ENCODE results near the gene SH3BP1. TPM values are rescaled to one million over a fixed set of nuclear protein-coding genes. Genes with fewer than 3 reads are reported as not detected.
A peak's percentile ranks its signal among the peaks of the same experiment; 100 is the strongest.

Gene SH3BP1
- total and polyA plus RNA-seq, 2 of the 13 experiments (the other 11 are each of a cell fraction or from before 2014, with no cell fraction given) = 8.4 to 18.5 TPM

- TF ChIP-seq ZNF570 (CRISPR knock-in tag; IDR thresholded peaks at IDR 0.05; ENCODE audit: borderline replicate concordance) = no peak
- no peak for TF ChIP-seq ZNF512 (CRISPR knock-in tag; IDR thresholded peaks at IDR 0.05)
- peak; percentile 45; the same call in 1 of the 2 replicates for TF ChIP-seq NCOA2 (CRISPR knock-in tag; IDR thresholded peaks at IDR 0.05)
- TF ChIP-seq RBFOX2 (IDR thresholded peaks at IDR 0.05; ENCODE audit: low read depth, low read length) = peak; percentile 83
- no peak for TF ChIP-seq ATF1 (CRISPR knock-in tag; IDR thresholded peaks at IDR 0.05)
- no peak; the same call in 1 of the 2 replicates for TF ChIP-seq GPN1 (CRISPR knock-in tag; IDR thresholded peaks at IDR 0.05; ENCODE audit: borderline replicate concordance)
- TF ChIP-seq ZNF224 (CRISPR knock-in tag; IDR thresholded peaks at IDR 0.05) = peak; percentile 38; the same call in 1 of the 2 replicates
- TF ChIP-seq CERS6 (CRISPR knock-in tag; IDR thresholded peaks at IDR 0.05) = no peak
- peak; percentile 89 for TF ChIP-seq SIN3B (IDR thresholded peaks at IDR 0.05; ENCODE audit: low read length)
- no peak for TF ChIP-seq TOPORS (CRISPR knock-in tag; IDR thresholded peaks at IDR 0.05)
- no peak for TF ChIP-seq JUNB (CRISPR knock-in tag; IDR thresholded peaks at IDR 0.05; ENCODE audit: borderline replicate concordance)
- peak; percentile 76 for TF ChIP-seq HCFC1 (IDR thresholded peaks at IDR 0.05; ENCODE audit: low read depth, low read length)
- TF ChIP-seq IRF2 (CRISPR knock-in tag; IDR thresholded peaks at IDR 0.05) = peak; percentile 88; the same call in 1 of the 2 replicates
- TF ChIP-seq BORCS8-MEF2B (CRISPR knock-in tag; IDR thresholded peaks at IDR 0.05) = no peak; the same call in 1 of the 2 replicates
- no peak for TF ChIP-seq ZFP62 (CRISPR knock-in tag; IDR thresholded peaks at IDR 0.05)
- TF ChIP-seq CENPT (CRISPR knock-in tag; IDR thresholded peaks at IDR 0.05; ENCODE audit: low read depth) = no peak
- TF ChIP-seq ZNF235 (CRISPR knock-in tag; IDR thresholded peaks at IDR 0.05; ENCODE audit: borderline replicate concordance) = no peak; the same call in 1 of the 2 replicates
- no peak for TF ChIP-seq DMTF1 (CRISPR knock-in tag; IDR thresholded peaks at IDR 0.05)
- TF ChIP-seq ZNF432 (CRISPR knock-in tag; IDR thresholded peaks at IDR 0.05; ENCODE audit: borderline replicate concordance) = no peak
- TF ChIP-seq TFAP4 (IDR thresholded peaks at IDR 0.05; ENCODE audit: borderline replicate concordance, low read depth) = no peak
Observed at GRCh38 chr22:37686002-37686982, 46.8 kb downstream of the SH3BP1 start, which contains the start of gene NOL12 (continued).

Measured in HepG2 (cell line).